Measurements from ENCODE around the gene RETREG1.

DNA sequence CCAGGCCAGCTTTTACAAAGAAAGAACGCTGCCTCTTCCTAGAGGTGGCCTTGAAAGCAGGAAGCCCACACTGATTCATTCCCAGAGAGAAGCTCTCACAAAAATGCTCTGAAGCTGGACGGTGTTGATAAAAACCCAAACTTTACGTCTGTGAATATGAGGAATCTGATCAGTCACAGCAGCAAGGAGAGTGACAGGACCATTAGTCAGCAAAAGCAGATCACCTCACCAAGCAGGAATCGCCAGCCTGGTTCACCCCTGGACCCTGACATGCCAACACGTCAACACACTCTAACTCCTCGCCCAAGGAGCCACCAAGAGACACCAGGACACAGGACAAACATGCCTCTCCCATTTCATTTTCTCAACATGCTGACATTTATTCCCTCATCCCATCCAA, 80.6 kb downstream of the RETREG1 start:
- TF ChIP-seq CTCF (IDR thresholded peaks at IDR 0.05; ENCODE audit: poor library complexity): no peak
- no peak for TF ChIP-seq EZH2 (IDR thresholded peaks at IDR 0.05; ENCODE audit: borderline replicate concordance)
